Testis (tissue), 2 donors: Measurements from ENCODE around the gene RALGPS1.

Experiments used
- POLR2A ChIP-seq: fragments of 450-650 bp; IDR thresholded peaks from one replicate; pipeline ENCODE4 v1.6.1; 2017; ENCODE audit warnings: antibody characterized with exemption, mild to moderate bottlenecking, moderate library complexity
- TF ChIP-seq, protein P1 (sequence below), 3 experiments: fragments of 450-650 bp in 2 of 3; fragments of 200-600 bp in 1 of 3; sonication (generic) in 1 of 3; IDR thresholded peaks; one replicate each; pipeline ENCODE4 v1.5.1; 2016 to 2019; ENCODE audit warnings: antibody characterized with exemption in 3 of 3, mild to moderate bottlenecking in 2 of 3, moderate library complexity in 1 of 3

GRCh38 chr9:127248241-127248640 is 333.7 kb downstream of the RALGPS1 start:
- TF ChIP-seq, protein P1, sequence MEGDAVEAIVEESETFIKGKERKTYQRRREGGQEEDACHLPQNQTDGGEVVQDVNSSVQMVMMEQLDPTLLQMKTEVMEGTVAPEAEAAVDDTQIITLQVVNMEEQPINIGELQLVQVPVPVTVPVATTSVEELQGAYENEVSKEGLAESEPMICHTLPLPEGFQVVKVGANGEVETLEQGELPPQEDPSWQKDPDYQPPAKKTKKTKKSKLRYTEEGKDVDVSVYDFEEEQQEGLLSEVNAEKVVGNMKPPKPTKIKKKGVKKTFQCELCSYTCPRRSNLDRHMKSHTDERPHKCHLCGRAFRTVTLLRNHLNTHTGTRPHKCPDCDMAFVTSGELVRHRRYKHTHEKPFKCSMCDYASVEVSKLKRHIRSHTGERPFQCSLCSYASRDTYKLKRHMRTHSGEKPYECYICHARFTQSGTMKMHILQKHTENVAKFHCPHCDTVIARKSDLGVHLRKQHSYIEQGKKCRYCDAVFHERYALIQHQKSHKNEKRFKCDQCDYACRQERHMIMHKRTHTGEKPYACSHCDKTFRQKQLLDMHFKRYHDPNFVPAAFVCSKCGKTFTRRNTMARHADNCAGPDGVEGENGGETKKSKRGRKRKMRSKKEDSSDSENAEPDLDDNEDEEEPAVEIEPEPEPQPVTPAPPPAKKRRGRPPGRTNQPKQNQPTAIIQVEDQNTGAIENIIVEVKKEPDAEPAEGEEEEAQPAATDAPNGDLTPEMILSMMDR (IDR thresholded peaks at IDR 0.05), result no peak
- TF ChIP-seq POLR2A, result no peak
